GM18909 (cell line): ENCODE results near the gene MIOX.
"Not testable (repeated sequence)": the region's sequence is repeated elsewhere in the genome, so short reads cannot be mapped to it uniquely, and the experiment has no call there.

ENCODE experiments used
- ATAC-seq: cut with Tn5 transposase; IDR thresholded peaks from one replicate; pipeline ENCODE4 v1.9.1; 2021; ENCODE audit warnings: mild to moderate bottlenecking; ENCODE audit not compliant: unreplicated experiment, poor library complexity

MIOX gene

GRCh38 chr22:50526108-50526833 is 39.6 kb downstream of the MIOX start:
- ATAC-seq: peak; percentile 27

GRCh38 chr22:50526834-50527801 is 40.5 kb downstream of the MIOX start:
- no peak for ATAC-seq

DNA sequence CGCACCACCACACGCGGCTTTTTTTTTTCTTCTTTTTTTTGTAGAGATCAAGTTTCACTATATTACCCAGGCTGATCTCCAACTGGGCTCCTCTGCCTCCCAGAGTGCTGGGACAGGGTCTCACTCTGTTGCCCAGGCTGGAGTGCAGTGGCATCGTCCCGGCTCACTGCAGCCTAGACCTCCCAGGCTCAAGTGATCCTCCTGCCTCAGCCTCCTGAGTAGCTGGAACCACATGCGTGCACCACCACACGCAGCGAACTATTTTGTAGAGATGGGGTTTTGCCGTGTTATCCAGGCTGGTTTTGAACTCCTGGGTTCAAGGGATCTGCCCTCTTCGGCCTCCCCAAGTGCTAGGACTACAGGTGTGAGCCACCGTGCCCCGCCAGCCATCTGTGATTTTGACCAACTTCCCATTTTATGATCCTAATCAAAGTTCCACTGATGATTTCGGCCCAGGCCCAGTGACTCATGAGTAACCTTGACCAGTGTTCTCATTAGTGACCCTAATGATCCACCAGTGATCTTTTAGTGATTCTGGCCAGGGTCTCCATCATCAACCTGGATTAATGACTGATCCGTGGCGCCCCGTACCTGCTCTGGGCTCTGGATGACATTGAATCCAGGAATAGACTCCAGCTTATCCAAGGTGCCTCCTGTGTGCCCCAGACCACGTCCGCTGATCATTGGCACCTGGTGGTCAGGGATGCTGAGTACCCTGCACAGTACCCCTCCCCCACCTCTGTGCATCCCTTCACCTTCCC is 41.4 kb downstream of the MIOX start:
- ATAC-seq: no peak

GRCh38 chr22:50528682-50529415 is 42.2 kb downstream of the MIOX start:
- no peak for ATAC-seq

GRCh38 chr22:50529416-50529896 is 42.8 kb downstream of the MIOX start:
- no peak for ATAC-seq

DNA sequence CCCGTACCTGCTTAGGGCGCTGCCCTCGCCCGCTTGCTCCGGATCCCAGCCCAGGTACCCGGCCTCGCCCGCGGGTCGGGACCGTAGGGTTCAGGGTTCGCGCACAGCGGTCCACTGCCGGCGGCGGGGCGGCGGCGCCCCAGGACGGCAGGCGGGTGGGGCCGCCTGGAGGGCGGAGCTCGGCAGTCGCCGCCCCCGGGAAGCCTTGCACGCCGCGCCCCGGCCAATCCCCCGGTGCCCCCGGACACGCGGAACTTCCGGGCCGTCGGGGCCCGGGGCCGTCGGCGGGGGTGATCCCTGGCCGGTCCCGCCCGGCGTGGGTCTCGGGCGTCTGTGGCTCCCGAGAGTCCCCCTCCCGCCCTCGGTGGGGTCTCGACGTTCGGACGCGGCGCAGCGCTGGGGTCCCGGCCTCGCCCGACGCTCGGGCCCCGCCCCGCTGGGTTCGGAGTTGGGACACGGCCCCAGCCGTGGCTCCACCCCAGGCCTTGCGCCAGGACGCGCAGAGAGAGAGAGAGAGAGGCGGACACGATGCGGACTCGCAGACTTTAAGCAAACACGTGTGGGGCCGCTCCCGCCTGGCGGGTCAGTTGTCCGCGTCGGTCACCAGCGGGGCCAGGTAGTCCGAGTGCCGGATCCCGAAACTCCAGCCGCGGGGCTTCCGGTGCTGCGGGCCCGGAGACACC is 43.4 kb downstream of the MIOX start, which contains the start of gene TYMP:
Gene TYMP, minus strand, starts transcription at position 116 of the 683 bp plus-strand sequence. CDS start 303 bp downstream, outside the sequence.
- ATAC-seq: peak; percentile 17

DNA sequence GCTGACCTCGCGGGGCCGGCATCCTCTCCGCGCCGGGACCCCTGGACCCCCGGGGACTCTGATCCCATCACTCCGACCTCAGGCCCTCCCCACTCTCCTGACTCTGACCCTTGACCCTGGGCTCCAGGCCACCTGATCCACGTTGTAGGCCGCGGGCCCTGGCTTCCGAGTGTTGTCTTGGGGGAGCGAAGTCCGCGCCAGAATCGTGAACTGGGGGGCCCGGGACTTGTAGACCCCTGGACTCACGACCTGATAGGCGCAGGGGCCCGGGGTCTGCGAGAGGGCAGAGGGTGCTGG is 43.9 kb downstream of the MIOX start:
- ATAC-seq: peak; percentile 1

DNA sequence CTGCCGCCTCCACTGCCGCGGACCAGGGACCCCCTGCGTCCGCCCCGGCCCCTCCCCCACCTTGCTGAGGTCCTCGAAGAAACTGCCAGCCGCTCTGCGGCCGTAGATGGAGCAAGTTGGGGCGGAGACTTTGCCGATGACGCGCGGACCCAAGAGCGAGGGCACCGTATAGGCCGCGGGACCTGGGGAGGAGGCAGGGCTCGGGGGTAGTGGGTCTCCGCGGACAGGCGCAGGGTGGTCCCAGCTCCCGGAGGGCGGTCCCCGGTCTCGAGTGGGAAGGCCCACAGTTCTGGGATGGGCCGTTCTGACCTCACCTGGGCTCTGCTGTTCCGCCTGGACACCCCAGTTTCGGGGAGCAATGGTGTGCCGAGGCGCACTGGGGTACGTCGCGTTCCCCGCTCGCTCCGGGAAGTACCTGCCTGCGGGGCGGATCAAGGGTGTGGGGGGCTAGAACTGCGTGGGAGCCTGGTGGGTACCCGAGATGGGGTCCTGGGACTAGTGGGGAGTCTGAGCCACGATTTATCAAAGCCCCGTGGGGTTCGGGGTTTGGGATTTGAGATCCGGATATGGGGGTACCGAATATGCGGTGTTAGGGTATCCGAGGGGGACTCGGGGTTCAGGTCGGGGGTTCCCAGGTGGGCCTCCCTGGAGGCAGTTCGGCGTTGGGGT is 44.4 kb downstream of the MIOX start:
- ATAC-seq: peak; percentile 28

- no peak for ATAC-seq
These were observed 44.9 kb downstream of the MIOX start for GRCh38 chr22:50531546-50531961.

- no peak for ATAC-seq
These were observed 45.5 kb downstream of the MIOX start for GRCh38 chr22:50531962-50532674.

- no peak for ATAC-seq
These were observed 46.5 kb downstream of the MIOX start for GRCh38 chr22:50532824-50533796.

DNA sequence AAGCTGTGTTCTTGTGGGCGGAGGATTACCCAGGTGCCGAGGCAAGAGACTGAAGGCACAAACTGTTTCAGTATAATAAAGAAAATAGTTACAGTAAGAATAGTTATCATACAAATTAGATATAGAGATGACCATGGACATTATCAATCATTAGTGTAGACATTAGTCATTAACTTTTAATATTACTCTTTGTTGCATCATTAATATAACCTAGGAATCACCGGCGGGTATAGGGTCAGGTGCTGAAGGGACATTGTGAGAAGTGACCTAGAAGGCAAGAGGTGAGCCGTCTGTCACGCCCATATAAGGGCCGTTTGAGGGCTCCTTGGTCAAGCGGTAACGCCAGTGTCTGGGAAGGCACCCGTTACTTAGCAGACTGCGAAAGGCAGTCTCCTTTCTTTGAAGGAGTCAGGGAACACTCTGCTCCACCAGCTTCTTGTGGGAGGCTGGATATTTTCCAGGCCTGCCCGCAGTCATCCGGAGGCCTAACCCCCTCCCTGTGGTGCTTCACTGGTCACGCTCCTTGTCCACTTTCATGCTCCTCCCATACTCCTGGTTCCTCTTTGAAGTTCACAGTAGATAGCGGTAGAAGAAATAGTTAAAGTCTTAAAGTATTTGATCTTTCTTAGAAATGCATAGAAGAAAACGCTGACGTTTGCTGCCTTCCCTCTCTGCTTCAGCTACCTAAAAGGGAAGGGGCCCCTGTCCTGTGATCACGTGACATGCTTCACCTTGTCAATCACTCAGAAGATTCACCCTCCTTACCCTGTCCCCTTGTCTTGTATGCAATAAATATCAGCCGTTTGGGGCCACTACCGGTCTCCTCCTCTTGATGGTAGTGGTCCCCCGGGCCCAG is 47.4 kb downstream of the MIOX start:
- not testable (repeated sequence) for ATAC-seq

- ATAC-seq: no peak
These were observed 48.5 kb downstream of the MIOX start for GRCh38 chr22:50535113-50535512.

DNA sequence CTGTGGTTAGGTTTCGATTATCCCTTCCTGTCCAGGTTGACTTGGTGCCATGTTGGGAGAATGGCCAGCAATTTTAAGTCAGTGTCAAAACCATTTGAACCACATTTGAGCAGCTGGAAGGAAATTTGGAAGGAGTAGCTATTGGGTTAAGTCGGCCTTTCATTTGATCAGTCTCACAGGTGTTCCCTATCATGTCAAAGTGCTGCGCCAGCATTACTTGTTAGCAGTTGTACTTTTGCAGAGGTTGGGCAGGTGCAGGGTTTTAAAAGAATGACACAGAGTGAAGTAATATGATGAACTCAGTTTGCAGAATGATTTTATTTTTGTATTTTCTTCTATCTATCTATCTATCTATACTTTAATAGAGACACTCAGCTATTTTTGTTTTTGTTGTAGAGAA is 49.6 kb downstream of the MIOX start:
- no peak for ATAC-seq

- no peak for ATAC-seq
These were observed 51.1 kb downstream of the MIOX start for GRCh38 chr22:50537765-50538164.
